CD4-positive, alpha-beta T cell (primary cell): Measurements from ENCODE around the gene NOXA1. TPM values are rescaled to one million over a fixed set of nuclear protein-coding genes. Genes with fewer than 3 reads are reported as not detected.

Experiments used
- ATAC-seq: fragments of 200-7000 bp; cut with Tn5 transposase; one replicate; pipeline ENCODE4 v1.10.0; 2022; ENCODE audit warnings: mild to moderate bottlenecking; ENCODE audit not compliant: poor library complexity
- CTCF ChIA-PET: fragments of 350-600 bp; sonication (Branson Sonifier 250); formaldehyde crosslinking; loops from one replicate; lab custom pipeline; 2021; ENCODE audit warnings: antibody characterized with exemption, inconsistent platforms; lab: Charles Lee
- POLR2A ChIA-PET: fragments of 350-600 bp; sonication (Branson Sonifier 250); formaldehyde crosslinking; loops from one replicate; lab custom pipeline; 2021; ENCODE audit warnings: antibody characterized with exemption, inconsistent platforms; lab: Charles Lee
- DNase-seq, 14 experiments: peaks; one replicate each; pipeline ENCODE4 v3.0.0-alpha.2; 2013 to 2020; ENCODE audit warnings: mixed read lengths in 2 of 14
- H3K27ac ChIP-seq, 2 donors: one replicate each; pipeline versions ENCODE4 v1.5.1 to v1.7.0; 2013; ENCODE audit warnings: low read length in 2 of 2, low read depth in 1 of 2, mild to moderate bottlenecking in 1 of 2
- H3K27me3 ChIP-seq, 2 experiments: 1 replicate in 1 of 2; 2 replicates in 1 of 2; pipeline versions ENCODE4 v1.6.1 to v1.7.0; 2013; ENCODE audit warnings: low read length in 2 of 2, control low read depth in 1 of 2, mild to moderate bottlenecking in 1 of 2, moderate library complexity in 1 of 2; ENCODE audit not compliant: insufficient read depth in 2 of 2, control insufficient read depth in 1 of 2
- H3K36me3 ChIP-seq: one replicate; pipeline ENCODE4 v1.6.1; 2013; ENCODE audit warnings: low read length, control low read depth; ENCODE audit not compliant: insufficient read depth
- H3K4me1 ChIP-seq: one replicate; pipeline ENCODE4 v1.6.1; 2013; ENCODE audit warnings: low read length, control low read depth; ENCODE audit not compliant: insufficient read depth
- H3K4me3 ChIP-seq: one replicate; pipeline ENCODE4 v1.5.1; 2013; ENCODE audit warnings: mild to moderate bottlenecking, low read length, moderate library complexity
- H3K9me3 ChIP-seq, 2 experiments: 1 replicate in 1 of 2; 2 replicates in 1 of 2; pipeline versions ENCODE4 v1.6.1 to v1.7.0; 2013; ENCODE audit warnings: low read length in 2 of 2, mild to moderate bottlenecking in 2 of 2, control low read depth in 1 of 2, moderate library complexity in 1 of 2; ENCODE audit not compliant: control insufficient read depth in 1 of 2, insufficient read depth in 1 of 2
- H3K27ac Mint-ChIP-seq: one replicate; pipeline ENCODE4 v1.8.0; 2020; ENCODE audit warnings: mixed read lengths
- H3K27me3 Mint-ChIP-seq: one replicate; pipeline ENCODE4 v1.8.0; 2021; ENCODE audit warnings: mixed read lengths
- H3K36me3 Mint-ChIP-seq: one replicate; pipeline ENCODE4 v1.8.0; 2021; ENCODE audit warnings: low read depth, mixed read lengths
- H3K4me1 Mint-ChIP-seq: one replicate; pipeline ENCODE4 v1.8.0; 2021; ENCODE audit warnings: low read depth, mixed read lengths
- H3K4me3 Mint-ChIP-seq: one replicate; pipeline ENCODE4 v1.8.0; 2020; ENCODE audit warnings: mild to moderate bottlenecking, mixed read lengths
- H3K9me3 Mint-ChIP-seq: one replicate; pipeline ENCODE4 v1.8.0; 2020; ENCODE audit warnings: mixed read lengths
- CTCF ChIP-seq: fragments of 200-600 bp; IDR thresholded peaks from one replicate; pipeline ENCODE4 v1.8.0; 2022; ENCODE audit warnings: antibody characterized with exemption, mild to moderate bottlenecking
- intact Hi-C, 2 experiments: fragments of 100-400 bp; cut with DNase I in 1 of 2; cut with micrococcal nuclease in 1 of 2; formaldehyde crosslinking; loops; one replicate each; pipeline versions ENCODE4 v1.15.1 to v1.9.0; 2023 to 2025; cut with DNase I, micrococcal nuclease
- total RNA-seq, 174 experiments: library from RNA in 2 of 174; stranded (reverse) in 2 of 174; gene quantifications; one replicate each; pipeline ENCODE4 v1.2.3 and lab custom pipeline; 2021 to 2026

NOXA1 gene
- total RNA-seq, 2 experiments from 2014 or later: 6.7 to 7.7 TPM

- H3K9me3 ChIP-seq: peaks cover 0 to 10% of the 10 kb centered on the region in 2 experiments
- POLR2A ChIA-PET: interaction anchor here (1.0 kb wide), 1 partner anchor 9 kb away, joined by 5 read pairs; no protein-coding TSS in a partner anchor
- Mint-ChIP-seq H3K4me1 (peaks cover 43% of the 10 kb centered on the region), H3K9me3 (no peaks in the 10 kb centered on the region), H3K27ac (peak overlapping the region; percentile 36), H3K4me3 (peak overlapping the region; percentile 63), H3K27me3 (no peaks in the 10 kb centered on the region), H3K36me3 (peaks cover 20% of the 10 kb centered on the region)
- H3K27me3 ChIP-seq: no peaks in the 10 kb centered on the region
- peaks cover 74% of the 10 kb centered on the region for H3K4me1 ChIP-seq
- no peak overlapping the region for H3K4me3 ChIP-seq
- H3K36me3 ChIP-seq: peaks cover 11% of the 10 kb centered on the region
- no peak for TF ChIP-seq CTCF
- H3K27ac ChIP-seq: no peak overlapping the region
- peak in 4 of 14 experiments; percentile 10 to 45 (median 31) for DNase-seq
- CTCF ChIA-PET: no interaction called here
- intact Hi-C loops: loop anchor here in 1 of 2 experiments (1.0 to 10.0 kb wide), 2 partner anchors 8 to 657 kb away; partner anchors contain the start of genes CCDC183 and TMEM141
- no peak for ATAC-seq
These were observed 29.0 kb downstream of the NOXA1 start for GRCh38 chr9:137452006-137452760.

- H3K4me3 ChIP-seq: no peak overlapping the region
- H3K9me3 ChIP-seq: peaks cover 0 to 10% of the 10 kb centered on the region in 2 experiments
- peak in 1 of 14 experiments; percentile 57 for DNase-seq
- H3K36me3 Mint-ChIP-seq: peaks cover 20% of the 10 kb centered on the region
- H3K9me3 Mint-ChIP-seq: no peaks in the 10 kb centered on the region
- peaks cover 39% of the 10 kb centered on the region for H3K4me1 Mint-ChIP-seq
- H3K27me3 ChIP-seq: no peaks in the 10 kb centered on the region
- no peak for ATAC-seq
- H3K27ac ChIP-seq: no peak overlapping the region
- no peak for TF ChIP-seq CTCF
- ChIA-PET CTCF (interaction anchor here (1.9 kb wide), 1 partner anchor 30 kb away, joined by 4 read pairs; the partner anchor contains the start of genes EXD3 and NOXA1), POLR2A (interaction anchor here (1.0 to 1.3 kb wide), 2 partner anchors 8 to 31 kb away, joined by 4 to 5 read pairs; partner anchors contain the start of genes EXD3 and NOXA1)
- peaks cover 82% of the 10 kb centered on the region for H3K4me1 ChIP-seq
- intact Hi-C loops: loop anchor here in 1 of 2 experiments (1.0 to 10.0 kb wide), 2 partner anchors 7 to 658 kb away; partner anchors contain the start of genes CCDC183 and TMEM141
- peak overlapping the region; percentile 20 for H3K4me3 Mint-ChIP-seq
- no peaks in the 10 kb centered on the region for H3K27me3 Mint-ChIP-seq
- H3K36me3 ChIP-seq: peaks cover 17% of the 10 kb centered on the region
- peak overlapping the region; percentile 71 for H3K27ac Mint-ChIP-seq
These were observed 29.8 kb downstream of the NOXA1 start for GRCh38 chr9:137452761-137453642.

GRCh38 chr9:137453643-137454081 is 30.5 kb downstream of the NOXA1 start:
- CTCF ChIA-PET: interaction anchor here (1.9 kb wide), 1 partner anchor 30 kb away, joined by 4 read pairs; the partner anchor contains the start of genes EXD3 and NOXA1
- DNase-seq: peak; percentile 52 to 80 (median 59)
- Mint-ChIP-seq H3K36me3 (peaks cover 20% of the 10 kb centered on the region), H3K9me3 (no peaks in the 10 kb centered on the region), H3K4me1 (peaks cover 39% of the 10 kb centered on the region), H3K27me3 (no peaks in the 10 kb centered on the region), H3K4me3 (peak overlapping the region; percentile 67), H3K27ac (peak overlapping the region; percentile 71)
- intact Hi-C loops: loop anchor here in 1 of 2 experiments (2.0 to 10.0 kb wide), 2 partner anchors 97 to 659 kb away; partner anchors contain the start of genes CCDC183, MRPL41, PNPLA7 and TMEM141
- Histone ChIP-seq H3K27me3 (no peaks in the 10 kb centered on the region), H3K27ac (no peak overlapping the region), H3K4me1 (peaks cover 88% of the 10 kb centered on the region), H3K9me3 (peaks cover 0 to 10% of the 10 kb centered on the region in 2 experiments), H3K4me3 (peak overlapping the region; percentile 25), H3K36me3 (peaks cover 17% of the 10 kb centered on the region)
- POLR2A ChIA-PET: interaction anchor here (1.3 kb wide), 1 partner anchor 31 kb away, joined by 4 read pairs; the partner anchor contains the start of genes EXD3 and NOXA1
- peak; percentile 70 for ATAC-seq
- TF ChIP-seq CTCF: no peak
